WTC11 (cell line): ENCODE results near the gene ATP6V0D1. TPM values are rescaled to one million over a fixed set of nuclear protein-coding genes. Genes with fewer than 3 reads are reported as not detected.

Source experiments
- ATAC-seq: fragments of 200-7000 bp; cut with Tn5 transposase; 2 replicates; pipeline ENCODE4 v1.10.0; 2021; ENCODE audit warnings: mild to moderate bottlenecking, moderate library complexity
- CTCF ChIA-PET: fragments of 300-600 bp; sonication (Branson Sonifier 250); formaldehyde crosslinking; loops from one replicate; lab custom pipeline; 2021; ENCODE audit warnings: antibody characterized with exemption; lab: Charles Lee
- POLR2A ChIA-PET: fragments of 350-600 bp; sonication (Branson Sonifier 250); formaldehyde crosslinking; loops from one replicate; lab custom pipeline; 2021; ENCODE audit warnings: antibody characterized with exemption; lab: Charles Lee
- DNase-seq: peaks from one replicate; pipeline ENCODE4 v3.0.0; 2021; ENCODE audit warnings: low spot score
- H3K27ac Mint-ChIP-seq: 2 replicates; pipeline ENCODE4 v1.8.0; 2021; ENCODE audit warnings: mixed read lengths
- H3K27me3 Mint-ChIP-seq: 2 replicates; pipeline ENCODE4 v1.8.0; 2021; ENCODE audit warnings: low read depth, mild to moderate bottlenecking, moderate library complexity, mixed read lengths
- H3K36me3 Mint-ChIP-seq: 2 replicates; pipeline ENCODE4 v1.8.0; 2021; ENCODE audit warnings: mixed read lengths
- H3K4me1 Mint-ChIP-seq: 2 replicates; pipeline ENCODE4 v1.8.0; 2022; ENCODE audit warnings: mixed read lengths
- H3K4me3 Mint-ChIP-seq: 2 replicates; pipeline ENCODE4 v1.8.0; 2021; ENCODE audit warnings: mild to moderate bottlenecking, moderate library complexity, mixed read lengths
- H3K9me3 Mint-ChIP-seq: 2 replicates; pipeline ENCODE4 v1.8.0; 2021; ENCODE audit warnings: mixed read lengths
- CREB1 ChIP-seq: sonication (generic); formaldehyde crosslinking; IDR thresholded peaks from 2 replicates; pipeline ENCODE4 v1.8.0; 2023; ENCODE audit warnings: mild to moderate bottlenecking, missing genetic modification reagents
- CREM ChIP-seq: sonication (generic); formaldehyde crosslinking; IDR thresholded peaks from 2 replicates; pipeline ENCODE4 v1.8.1; 2022; ENCODE audit warnings: mild to moderate bottlenecking, missing genetic modification reagents, moderate library complexity
- ELF4 ChIP-seq: sonication (generic); formaldehyde crosslinking; IDR thresholded peaks from 2 replicates; pipeline ENCODE4 v1.8.1; 2022; ENCODE audit warnings: low read depth, mild to moderate bottlenecking, moderate library complexity, missing genetic modification reagents
- GABPB1 ChIP-seq: sonication (generic); formaldehyde crosslinking; IDR thresholded peaks from 2 replicates; pipeline ENCODE4 v1.8.1; 2023; ENCODE audit warnings: mild to moderate bottlenecking, missing genetic modification reagents
- HMGA2 ChIP-seq: fragments of 250-450 bp; sonication (Bioruptor Pico); IDR thresholded peaks from 2 replicates; pipeline ENCODE4 v1.4.0; 2021; ENCODE audit warnings: mild to moderate bottlenecking, moderate library complexity
- MXD4 ChIP-seq: fragments of 250-450 bp; sonication (Bioruptor Pico); IDR thresholded peaks from 2 replicates; pipeline ENCODE4 v1.8.0; 2021; ENCODE audit warnings: mild to moderate bottlenecking, moderate library complexity, borderline replicate concordance
- MYBL2 ChIP-seq: sonication (generic); formaldehyde crosslinking; IDR thresholded peaks from 2 replicates; pipeline ENCODE4 v1.8.1; 2023; ENCODE audit warnings: mild to moderate bottlenecking, moderate library complexity, missing genetic modification reagents
- NFATC4 ChIP-seq: fragments of 250-450 bp; sonication (Bioruptor Pico); IDR thresholded peaks from 2 replicates; pipeline ENCODE4 v1.9.0; 2021; ENCODE audit warnings: mild to moderate bottlenecking
- RELA ChIP-seq: sonication (generic); formaldehyde crosslinking; IDR thresholded peaks from 2 replicates; pipeline ENCODE4 v1.8.1; 2022; ENCODE audit warnings: missing genetic modification reagents, mild to moderate bottlenecking, borderline replicate concordance
- SMAD3 ChIP-seq: sonication (generic); formaldehyde crosslinking; IDR thresholded peaks from 2 replicates; pipeline ENCODE4 v1.8.0; 2022; ENCODE audit warnings: missing genetic modification reagents, mild to moderate bottlenecking, borderline replicate concordance
- ZBTB21 ChIP-seq: sonication (generic); formaldehyde crosslinking; IDR thresholded peaks from 2 replicates; pipeline ENCODE4 v1.8.1; 2023; ENCODE audit warnings: mild to moderate bottlenecking, missing genetic modification reagents, borderline replicate concordance
- ZNF263 ChIP-seq: sonication (generic); formaldehyde crosslinking; IDR thresholded peaks from 2 replicates; pipeline ENCODE4 v1.8.1; 2022; ENCODE audit warnings: low read depth, mild to moderate bottlenecking, moderate library complexity, missing genetic modification reagents
- ZNF396 ChIP-seq: fragments of 250-450 bp; sonication (Bioruptor Pico); IDR thresholded peaks from 2 replicates; pipeline ENCODE4 v1.8.0; 2021; ENCODE audit warnings: mild to moderate bottlenecking, moderate library complexity, borderline replicate concordance
- total RNA-seq: library from RNA; stranded (reverse); gene quantifications from 3 replicates; pipeline ENCODE4 v1.2.3, GENCODE V29; 2021
- TF ChIP-seq, protein P1 (sequence below): sonication (generic); formaldehyde crosslinking; IDR thresholded peaks from 2 replicates; pipeline ENCODE4 v1.8.0; 2023; ENCODE audit warnings: missing genetic modification reagents
- TF ChIP-seq, protein P2 (sequence below): sonication (generic); formaldehyde crosslinking; IDR thresholded peaks from 2 replicates; pipeline ENCODE4 v1.8.0; 2022; ENCODE audit warnings: mild to moderate bottlenecking, missing genetic modification reagents
- TF ChIP-seq, protein P3 (sequence below): fragments of 250-450 bp; sonication (Bioruptor Pico); IDR thresholded peaks from 2 replicates; pipeline ENCODE4 v1.9.0; 2021; ENCODE audit warnings: mild to moderate bottlenecking
- TF ChIP-seq, protein P4 (sequence below): sonication (generic); formaldehyde crosslinking; conservative IDR thresholded peaks from 2 replicates; pipeline ENCODE4 v1.8.1; 2023; ENCODE audit warnings: mild to moderate bottlenecking, low read depth, missing genetic modification reagents, moderate library complexity
- TF ChIP-seq, protein P5 (sequence below): sonication (generic); formaldehyde crosslinking; IDR thresholded peaks from 2 replicates; pipeline ENCODE4 v1.8.1; 2022; ENCODE audit warnings: missing genetic modification reagents, borderline replicate concordance
- TF ChIP-seq, protein P6 (sequence below): sonication (generic); formaldehyde crosslinking; IDR thresholded peaks from 2 replicates; pipeline ENCODE4 v1.8.0; 2023; ENCODE audit warnings: mild to moderate bottlenecking, missing genetic modification reagents
- TF ChIP-seq, protein P7 (sequence below): sonication (generic); formaldehyde crosslinking; IDR thresholded peaks from 2 replicates; pipeline ENCODE4 v1.8.1; 2023; ENCODE audit warnings: mild to moderate bottlenecking, missing genetic modification reagents
- TF ChIP-seq, protein P8 (sequence below): sonication (generic); formaldehyde crosslinking; IDR thresholded peaks from 2 replicates; pipeline ENCODE4 v1.8.1; 2022; ENCODE audit warnings: mild to moderate bottlenecking, moderate library complexity, missing genetic modification reagents

Gene ATP6V0D1
- total RNA-seq, 1 experiment from 2014 or later = 44.1 TPM

DNA sequence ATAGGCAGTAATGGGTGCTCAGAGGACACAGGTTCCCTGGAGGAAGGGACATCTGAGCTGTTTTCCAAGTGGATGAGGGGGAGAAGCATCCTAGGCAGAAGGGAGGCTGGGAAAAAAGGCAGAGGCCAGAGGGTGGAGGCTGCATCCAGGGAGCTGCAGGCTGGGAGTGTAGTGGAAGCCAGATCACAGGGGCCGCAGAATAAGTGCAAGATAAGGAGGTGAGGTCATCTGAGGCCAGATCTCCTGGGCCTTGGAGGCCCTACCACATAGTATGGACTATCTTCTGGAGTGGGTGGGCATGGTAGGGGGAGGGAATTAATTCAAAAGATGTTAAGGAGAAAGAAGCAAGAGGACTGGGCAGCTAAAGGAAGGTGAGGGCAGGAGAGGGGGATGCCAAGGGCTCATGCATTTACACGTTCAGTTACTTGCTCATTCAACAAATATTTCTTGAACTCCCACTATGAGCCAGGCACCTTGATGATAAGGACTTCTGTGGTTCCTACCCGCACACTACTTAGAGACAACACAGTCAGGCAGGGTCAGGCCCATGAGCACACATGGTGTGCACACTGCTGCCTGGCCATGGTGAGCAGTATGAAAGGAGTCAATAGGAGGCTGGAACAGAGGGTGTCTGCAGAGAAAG lies 45.3 kb upstream of the ATP6V0D1 start (continued):
- TF ChIP-seq RELA (CRISPR knock-in tag) = no peak
- TF ChIP-seq, protein P1, sequence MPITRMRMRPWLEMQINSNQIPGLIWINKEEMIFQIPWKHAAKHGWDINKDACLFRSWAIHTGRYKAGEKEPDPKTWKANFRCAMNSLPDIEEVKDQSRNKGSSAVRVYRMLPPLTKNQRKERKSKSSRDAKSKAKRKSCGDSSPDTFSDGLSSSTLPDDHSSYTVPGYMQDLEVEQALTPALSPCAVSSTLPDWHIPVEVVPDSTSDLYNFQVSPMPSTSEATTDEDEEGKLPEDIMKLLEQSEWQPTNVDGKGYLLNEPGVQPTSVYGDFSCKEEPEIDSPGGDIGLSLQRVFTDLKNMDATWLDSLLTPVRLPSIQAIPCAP (CRISPR knock-in tag) = no peak
- no peak for TF ChIP-seq NFATC4
- TF ChIP-seq CREM (CRISPR knock-in tag) = no peak
- TF ChIP-seq, protein P2, sequence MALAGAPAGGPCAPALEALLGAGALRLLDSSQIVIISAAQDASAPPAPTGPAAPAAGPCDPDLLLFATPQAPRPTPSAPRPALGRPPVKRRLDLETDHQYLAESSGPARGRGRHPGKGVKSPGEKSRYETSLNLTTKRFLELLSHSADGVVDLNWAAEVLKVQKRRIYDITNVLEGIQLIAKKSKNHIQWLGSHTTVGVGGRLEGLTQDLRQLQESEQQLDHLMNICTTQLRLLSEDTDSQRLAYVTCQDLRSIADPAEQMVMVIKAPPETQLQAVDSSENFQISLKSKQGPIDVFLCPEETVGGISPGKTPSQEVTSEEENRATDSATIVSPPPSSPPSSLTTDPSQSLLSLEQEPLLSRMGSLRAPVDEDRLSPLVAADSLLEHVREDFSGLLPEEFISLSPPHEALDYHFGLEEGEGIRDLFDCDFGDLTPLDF = no peak
- TF ChIP-seq, protein P3, sequence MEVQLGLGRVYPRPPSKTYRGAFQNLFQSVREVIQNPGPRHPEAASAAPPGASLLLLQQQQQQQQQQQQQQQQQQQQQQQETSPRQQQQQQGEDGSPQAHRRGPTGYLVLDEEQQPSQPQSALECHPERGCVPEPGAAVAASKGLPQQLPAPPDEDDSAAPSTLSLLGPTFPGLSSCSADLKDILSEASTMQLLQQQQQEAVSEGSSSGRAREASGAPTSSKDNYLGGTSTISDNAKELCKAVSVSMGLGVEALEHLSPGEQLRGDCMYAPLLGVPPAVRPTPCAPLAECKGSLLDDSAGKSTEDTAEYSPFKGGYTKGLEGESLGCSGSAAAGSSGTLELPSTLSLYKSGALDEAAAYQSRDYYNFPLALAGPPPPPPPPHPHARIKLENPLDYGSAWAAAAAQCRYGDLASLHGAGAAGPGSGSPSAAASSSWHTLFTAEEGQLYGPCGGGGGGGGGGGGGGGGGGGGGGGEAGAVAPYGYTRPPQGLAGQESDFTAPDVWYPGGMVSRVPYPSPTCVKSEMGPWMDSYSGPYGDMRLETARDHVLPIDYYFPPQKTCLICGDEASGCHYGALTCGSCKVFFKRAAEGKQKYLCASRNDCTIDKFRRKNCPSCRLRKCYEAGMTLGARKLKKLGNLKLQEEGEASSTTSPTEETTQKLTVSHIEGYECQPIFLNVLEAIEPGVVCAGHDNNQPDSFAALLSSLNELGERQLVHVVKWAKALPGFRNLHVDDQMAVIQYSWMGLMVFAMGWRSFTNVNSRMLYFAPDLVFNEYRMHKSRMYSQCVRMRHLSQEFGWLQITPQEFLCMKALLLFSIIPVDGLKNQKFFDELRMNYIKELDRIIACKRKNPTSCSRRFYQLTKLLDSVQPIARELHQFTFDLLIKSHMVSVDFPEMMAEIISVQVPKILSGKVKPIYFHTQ (CRISPR knock-in tag) = no peak
- no peak for TF ChIP-seq CREB1 (CRISPR knock-in tag)
- TF ChIP-seq, protein P4, sequence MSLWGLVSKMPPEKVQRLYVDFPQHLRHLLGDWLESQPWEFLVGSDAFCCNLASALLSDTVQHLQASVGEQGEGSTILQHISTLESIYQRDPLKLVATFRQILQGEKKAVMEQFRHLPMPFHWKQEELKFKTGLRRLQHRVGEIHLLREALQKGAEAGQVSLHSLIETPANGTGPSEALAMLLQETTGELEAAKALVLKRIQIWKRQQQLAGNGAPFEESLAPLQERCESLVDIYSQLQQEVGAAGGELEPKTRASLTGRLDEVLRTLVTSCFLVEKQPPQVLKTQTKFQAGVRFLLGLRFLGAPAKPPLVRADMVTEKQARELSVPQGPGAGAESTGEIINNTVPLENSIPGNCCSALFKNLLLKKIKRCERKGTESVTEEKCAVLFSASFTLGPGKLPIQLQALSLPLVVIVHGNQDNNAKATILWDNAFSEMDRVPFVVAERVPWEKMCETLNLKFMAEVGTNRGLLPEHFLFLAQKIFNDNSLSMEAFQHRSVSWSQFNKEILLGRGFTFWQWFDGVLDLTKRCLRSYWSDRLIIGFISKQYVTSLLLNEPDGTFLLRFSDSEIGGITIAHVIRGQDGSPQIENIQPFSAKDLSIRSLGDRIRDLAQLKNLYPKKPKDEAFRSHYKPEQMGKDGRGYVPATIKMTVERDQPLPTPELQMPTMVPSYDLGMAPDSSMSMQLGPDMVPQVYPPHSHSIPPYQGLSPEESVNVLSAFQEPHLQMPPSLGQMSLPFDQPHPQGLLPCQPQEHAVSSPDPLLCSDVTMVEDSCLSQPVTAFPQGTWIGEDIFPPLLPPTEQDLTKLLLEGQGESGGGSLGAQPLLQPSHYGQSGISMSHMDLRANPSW (CRISPR knock-in tag) = no peak
- no peak for TF ChIP-seq MXD4
- no peak for TF ChIP-seq ZNF396

DNA sequence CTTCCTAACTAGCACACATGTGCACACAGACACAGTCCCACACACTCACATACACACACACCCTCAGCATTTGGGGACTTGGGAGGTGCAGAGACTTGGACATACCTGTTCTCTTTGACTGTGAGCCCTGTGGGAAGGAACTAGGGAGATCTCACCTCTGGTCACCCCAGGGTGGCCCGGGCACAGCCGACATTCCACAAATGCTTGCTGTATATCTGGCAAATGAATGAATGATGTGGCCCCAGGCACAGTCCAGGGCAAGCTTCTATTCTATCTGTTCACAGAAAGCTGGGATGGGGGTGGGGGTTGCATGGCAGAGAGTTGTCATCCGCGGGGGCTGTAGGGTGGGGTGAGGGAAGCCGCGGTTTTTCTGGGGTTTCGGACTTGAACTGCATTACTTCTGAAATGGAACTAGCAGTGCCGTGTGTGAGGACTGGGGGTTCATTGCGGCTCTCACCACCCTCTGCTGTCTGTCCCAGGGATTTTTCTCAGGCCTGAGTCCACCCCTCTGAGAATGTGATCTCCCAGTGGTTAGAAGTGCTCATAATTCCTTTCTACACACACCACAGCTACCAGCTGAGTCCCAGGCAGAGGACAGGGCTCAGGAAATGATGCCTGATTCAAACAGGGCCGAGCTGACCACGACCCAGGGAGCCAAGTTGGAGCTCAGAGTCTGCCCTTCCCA lies 44.4 kb upstream of the ATP6V0D1 start:
- Mint-ChIP-seq H3K4me3 (no peak overlapping the region), H3K4me1 (peaks cover 5% of the 10 kb centered on the region), H3K27ac (no peak overlapping the region), H3K9me3 (no peaks in the 10 kb centered on the region), H3K27me3 (peaks cover 88% of the 10 kb centered on the region), H3K36me3 (no peaks in the 10 kb centered on the region)
- ATAC-seq (no peak), DNase-seq (no peak)
- CTCF ChIA-PET = interaction anchor here (0.7 to 2.7 kb wide), 7 partner anchors 10 to 281 kb away, joined by 3 to 16 read pairs (median 5); partner anchors contain the start of genes CARMIL2, RANBP10 and TSNAXIP1
- POLR2A ChIA-PET = no interaction called here
- TF ChIP-seq GABPB1 (no peak), SMAD3 (CRISPR knock-in tag) (no peak), MYBL2 (CRISPR knock-in tag) (no peak), RELA (CRISPR knock-in tag) (no peak), ZNF263 (CRISPR knock-in tag) (no peak), ZNF396 (no peak), ZBTB21 (no peak), ELF4 (no peak), HMGA2 (no peak)
- TF ChIP-seq, protein P5, sequence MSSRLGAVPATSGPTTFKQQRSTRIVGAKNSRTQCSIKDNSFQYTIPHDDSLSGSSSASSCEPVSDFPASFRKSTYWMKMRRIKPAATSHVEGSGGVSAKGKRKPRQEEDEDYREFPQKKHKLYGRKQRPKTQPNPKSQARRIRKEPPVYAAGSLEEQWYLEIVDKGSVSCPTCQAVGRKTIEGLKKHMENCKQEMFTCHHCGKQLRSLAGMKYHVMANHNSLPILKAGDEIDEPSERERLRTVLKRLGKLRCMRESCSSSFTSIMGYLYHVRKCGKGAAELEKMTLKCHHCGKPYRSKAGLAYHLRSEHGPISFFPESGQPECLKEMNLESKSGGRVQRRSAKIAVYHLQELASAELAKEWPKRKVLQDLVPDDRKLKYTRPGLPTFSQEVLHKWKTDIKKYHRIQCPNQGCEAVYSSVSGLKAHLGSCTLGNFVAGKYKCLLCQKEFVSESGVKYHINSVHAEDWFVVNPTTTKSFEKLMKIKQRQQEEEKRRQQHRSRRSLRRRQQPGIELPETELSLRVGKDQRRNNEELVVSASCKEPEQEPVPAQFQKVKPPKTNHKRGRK = no peak
- TF ChIP-seq, protein P6, sequence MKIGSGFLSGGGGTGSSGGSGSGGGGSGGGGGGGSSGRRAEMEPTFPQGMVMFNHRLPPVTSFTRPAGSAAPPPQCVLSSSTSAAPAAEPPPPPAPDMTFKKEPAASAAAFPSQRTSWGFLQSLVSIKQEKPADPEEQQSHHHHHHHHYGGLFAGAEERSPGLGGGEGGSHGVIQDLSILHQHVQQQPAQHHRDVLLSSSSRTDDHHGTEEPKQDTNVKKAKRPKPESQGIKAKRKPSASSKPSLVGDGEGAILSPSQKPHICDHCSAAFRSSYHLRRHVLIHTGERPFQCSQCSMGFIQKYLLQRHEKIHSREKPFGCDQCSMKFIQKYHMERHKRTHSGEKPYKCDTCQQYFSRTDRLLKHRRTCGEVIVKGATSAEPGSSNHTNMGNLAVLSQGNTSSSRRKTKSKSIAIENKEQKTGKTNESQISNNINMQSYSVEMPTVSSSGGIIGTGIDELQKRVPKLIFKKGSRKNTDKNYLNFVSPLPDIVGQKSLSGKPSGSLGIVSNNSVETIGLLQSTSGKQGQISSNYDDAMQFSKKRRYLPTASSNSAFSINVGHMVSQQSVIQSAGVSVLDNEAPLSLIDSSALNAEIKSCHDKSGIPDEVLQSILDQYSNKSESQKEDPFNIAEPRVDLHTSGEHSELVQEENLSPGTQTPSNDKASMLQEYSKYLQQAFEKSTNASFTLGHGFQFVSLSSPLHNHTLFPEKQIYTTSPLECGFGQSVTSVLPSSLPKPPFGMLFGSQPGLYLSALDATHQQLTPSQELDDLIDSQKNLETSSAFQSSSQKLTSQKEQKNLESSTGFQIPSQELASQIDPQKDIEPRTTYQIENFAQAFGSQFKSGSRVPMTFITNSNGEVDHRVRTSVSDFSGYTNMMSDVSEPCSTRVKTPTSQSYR (CRISPR knock-in tag) = no peak
- TF ChIP-seq, protein P7, sequence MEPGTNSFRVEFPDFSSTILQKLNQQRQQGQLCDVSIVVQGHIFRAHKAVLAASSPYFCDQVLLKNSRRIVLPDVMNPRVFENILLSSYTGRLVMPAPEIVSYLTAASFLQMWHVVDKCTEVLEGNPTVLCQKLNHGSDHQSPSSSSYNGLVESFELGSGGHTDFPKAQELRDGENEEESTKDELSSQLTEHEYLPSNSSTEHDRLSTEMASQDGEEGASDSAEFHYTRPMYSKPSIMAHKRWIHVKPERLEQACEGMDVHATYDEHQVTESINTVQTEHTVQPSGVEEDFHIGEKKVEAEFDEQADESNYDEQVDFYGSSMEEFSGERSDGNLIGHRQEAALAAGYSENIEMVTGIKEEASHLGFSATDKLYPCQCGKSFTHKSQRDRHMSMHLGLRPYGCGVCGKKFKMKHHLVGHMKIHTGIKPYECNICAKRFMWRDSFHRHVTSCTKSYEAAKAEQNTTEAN (CRISPR knock-in tag) = no peak
- TF ChIP-seq, protein P8, sequence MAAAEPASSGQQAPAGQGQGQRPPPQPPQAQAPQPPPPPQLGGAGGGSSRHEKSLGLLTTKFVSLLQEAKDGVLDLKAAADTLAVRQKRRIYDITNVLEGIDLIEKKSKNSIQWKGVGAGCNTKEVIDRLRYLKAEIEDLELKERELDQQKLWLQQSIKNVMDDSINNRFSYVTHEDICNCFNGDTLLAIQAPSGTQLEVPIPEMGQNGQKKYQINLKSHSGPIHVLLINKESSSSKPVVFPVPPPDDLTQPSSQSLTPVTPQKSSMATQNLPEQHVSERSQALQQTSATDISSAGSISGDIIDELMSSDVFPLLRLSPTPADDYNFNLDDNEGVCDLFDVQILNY (CRISPR knock-in tag) = no peak
